Esophagus muscularis mucosa (tissue), 4 donors: ENCODE measurements around the gene OR2T4.

ENCODE experiments used
- CTCF ChIP-seq, 3 experiments: fragments of 200-600 bp in 2 of 3; fragments of 450-650 bp in 1 of 3; sonication (generic) in 2 of 3; IDR thresholded peaks; one replicate each; pipeline ENCODE4 v1.5.1; 2017 to 2019; ENCODE audit warnings: antibody characterized with exemption in 3 of 3, mild to moderate bottlenecking in 2 of 3, moderate library complexity in 1 of 3
- EP300 ChIP-seq: sonication (generic); formaldehyde crosslinking; IDR thresholded peaks from one replicate; pipeline ENCODE4 v1.6.1; 2017; ENCODE audit warnings: antibody characterized with exemption
- POLR2A ChIP-seq: fragments of 450-650 bp; IDR thresholded peaks from one replicate; pipeline ENCODE4 v1.6.1; 2017; ENCODE audit warnings: antibody characterized with exemption, moderate library complexity, mild to moderate bottlenecking, low read depth
- POLR2AphosphoS5 ChIP-seq, 2 donors: sonication (generic); formaldehyde crosslinking; IDR thresholded peaks; one replicate each; pipeline ENCODE4 v1.6.1; 2017; ENCODE audit warnings: antibody characterized with exemption in 2 of 2

- TF ChIP-seq EP300 (no peak), POLR2A (no peak), POLR2AphosphoS5 (IDR thresholded peaks at IDR 0.05) (no peak), CTCF (IDR thresholded peaks at IDR 0.05) (no peak)
Measured at GRCh38 chr1:248373761-248374160, 12.3 kb downstream of the OR2T4 start.
